ENCODE data around the gene LPO.
A peak's percentile ranks its signal among the peaks of the same experiment; 100 is the strongest.

The LPO gene

GRCh38 chr17:58276423-58276822, 38.0 kb downstream of the LPO start:
- DNase-seq (ENCODE audit: extremely low spot score): peak; percentile 14
- ChIA-PET POLR2A (no interaction called here), CTCF (interaction anchor here (1.5 to 2.9 kb wide), 4 partner anchors 8 to 76 kb away, joined by 3 to 12 read pairs (median 8); no protein-coding TSS in a partner anchor)
- TF ChIP-seq CTCF (IDR thresholded peaks at IDR 0.05; ENCODE audit: control extremely low read depth, extremely low read depth, low read depth, missing control alignments): no peak

- peak; percentile 56 for TF ChIP-seq CTCF (IDR thresholded peaks at IDR 0.05; ENCODE audit: control extremely low read depth, extremely low read depth, low read depth, missing control alignments)
- DNase-seq (ENCODE audit: extremely low spot score): peak; percentile 48
- CTCF ChIA-PET: interaction anchor here (1.4 to 2.9 kb wide), 2 partner anchors 28 to 30 kb away, joined by 3 to 12 read pairs; no protein-coding TSS in a partner anchor
- POLR2A ChIA-PET: no interaction called here
Measured at GRCh38 chr17:58277107-58277801, 38.9 kb downstream of the LPO start.

- TF ChIP-seq CTCF (IDR thresholded peaks at IDR 0.05; ENCODE audit: control extremely low read depth, extremely low read depth, low read depth, missing control alignments): no peak
- ChIA-PET CTCF (interaction anchor here (1.4 to 2.3 kb wide), 2 partner anchors 20 to 31 kb away, joined by 3 to 6 read pairs; no protein-coding TSS in a partner anchor), POLR2A (no interaction called here)
- DNase-seq (ENCODE audit: extremely low spot score): peak; percentile 22
Measured at GRCh38 chr17:58277802-58278595, 39.6 kb downstream of the LPO start.

- CTCF ChIA-PET: interaction anchor here (2.3 kb wide), 1 partner anchor 20 kb away, joined by 6 read pairs; no protein-coding TSS in a partner anchor
- TF ChIP-seq CTCF (IDR thresholded peaks at IDR 0.05; ENCODE audit: control extremely low read depth, extremely low read depth, low read depth, missing control alignments): no peak
- POLR2A ChIA-PET: no interaction called here
- DNase-seq (ENCODE audit: extremely low spot score): peak; percentile 28
Measured at GRCh38 chr17:58278661-58279015, 40.3 kb downstream of the LPO start.

- peak; percentile 25 for DNase-seq (ENCODE audit: extremely low spot score)
Measured at GRCh38 chr17:58279016-58279711, 40.8 kb downstream of the LPO start.

More at GRCh38 chr17:58279016-58279711, 40.8 kb downstream of the LPO start:
- TF ChIP-seq CTCF (IDR thresholded peaks at IDR 0.05; ENCODE audit: control extremely low read depth, extremely low read depth, low read depth, missing control alignments): no peak
- CTCF ChIA-PET: interaction anchor here (2.3 kb wide), 1 partner anchor 21 kb away, joined by 6 read pairs; no protein-coding TSS in a partner anchor
- POLR2A ChIA-PET: no interaction called here
